Measurements from ENCODE around the gene MTHFSD.

DNA sequence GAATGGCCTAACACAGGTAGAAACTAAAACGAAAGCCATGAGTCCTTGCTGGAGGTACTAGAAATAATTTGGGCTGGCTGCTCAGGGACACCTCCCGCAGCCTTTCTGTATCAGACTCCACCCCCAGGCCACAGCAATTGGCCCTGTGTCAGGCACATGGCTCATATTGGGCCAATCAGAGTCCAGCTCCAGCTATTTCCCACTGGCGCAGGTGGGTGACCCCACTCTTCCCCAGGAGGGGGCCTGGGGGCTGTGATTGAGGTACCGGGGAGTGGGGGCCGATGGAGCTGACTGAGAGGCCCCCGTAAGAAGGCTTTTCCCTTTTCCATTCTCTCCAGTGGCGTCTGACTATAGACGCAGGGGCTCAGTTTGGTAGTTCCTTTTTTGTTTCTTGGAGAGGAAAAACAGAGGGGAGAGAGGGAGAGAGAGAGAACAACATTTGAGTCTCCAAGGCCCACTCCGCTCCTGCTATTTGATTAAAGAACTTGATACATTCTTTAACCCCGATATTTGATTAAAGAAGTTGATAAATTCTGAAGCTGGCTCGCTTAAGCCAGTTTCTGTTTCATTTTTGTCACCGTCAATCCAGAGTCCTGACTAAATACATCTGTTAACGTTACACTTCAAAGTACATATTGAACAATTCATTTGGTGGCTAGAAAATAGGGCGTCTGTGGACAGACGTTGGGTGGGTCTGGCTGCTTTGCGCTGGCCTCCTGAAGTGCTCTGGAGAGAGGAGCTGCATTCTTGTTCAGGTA, 49.6 kb upstream of the MTHFSD start:
- TF ChIP-seq FOXK2 (IDR thresholded peaks at IDR 0.05) (no peak), ZNF384 (IDR thresholded peaks at IDR 0.05) (no peak), FOXM1 (IDR thresholded peaks at IDR 0.05; ENCODE audit: borderline replicate concordance) (no peak), TARDBP (IDR thresholded peaks at IDR 0.05) (no peak), BHLHE40 (IDR thresholded peaks at IDR 0.05; ENCODE audit: borderline replicate concordance) (no peak), ELF4 (IDR thresholded peaks at IDR 0.05) (no peak), NFRKB (IDR thresholded peaks at IDR 0.05) (no peak), HDGF (IDR thresholded peaks at IDR 0.05; ENCODE audit: borderline replicate concordance) (no peak), SUZ12 (IDR thresholded peaks at IDR 0.05) (no peak), LEF1 (IDR thresholded peaks at IDR 0.05; ENCODE audit: borderline replicate concordance) (no peak), SP1 (IDR thresholded peaks at IDR 0.05) (no peak), CTBP1 (IDR thresholded peaks at IDR 0.05; ENCODE audit: borderline replicate concordance) (no peak), ARNT (IDR thresholded peaks at IDR 0.05) (no peak)
